H1 (cell line): Measurements from ENCODE around the gene TEX10. TPM values are rescaled to one million over a fixed set of nuclear protein-coding genes. Genes with fewer than 3 reads are reported as not detected.

Experiments
- CTCF ChIA-PET: fragments of 300-600 bp; sonication (Branson Sonifier 250); formaldehyde crosslinking; loops from one replicate; lab custom pipeline; 2021; ENCODE audit not compliant: partially characterized antibody; lab: Charles Lee
- POLR2A ChIA-PET: fragments of 300-600 bp; sonication (Branson Sonifier 250); formaldehyde crosslinking; loops from one replicate; lab custom pipeline; 2021; ENCODE audit warnings: inconsistent platforms; ENCODE audit not compliant: partially characterized antibody; lab: Charles Lee
- DNase-seq, 2 experiments: peaks; one replicate each; pipeline versions ENCODE4 v3.0.0 to v3.0.0-alpha.2; 2010 to 2022; ENCODE audit warnings: low spot score in 2 of 2, low read depth in 1 of 2, mixed read lengths in 1 of 2
- FAIRE-seq: peaks from 2 replicates; lab custom pipeline; 2011; peaks lifted over from hg19 to GRCh38; lab: Jason Lieb, UNC
- H2AFZ ChIP-seq: 2 replicates; pipeline ENCODE4 v1.8.1; 2012; ENCODE audit warnings: low read length, inconsistent platforms
- H2AK5ac ChIP-seq: 2 replicates; pipeline ENCODE4 v1.6.1; 2013; ENCODE audit warnings: low read depth, low read length
- H2BK120ac ChIP-seq: replicated peaks from 2 replicates; pipeline ENCODE3; 2013; ENCODE audit warnings: low read depth, low read length, inconsistent platforms
- H2BK12ac ChIP-seq: 2 replicates; pipeline ENCODE4 v1.6.1; 2013; ENCODE audit warnings: low read depth, low read length
- H2BK15ac ChIP-seq: 2 replicates; pipeline ENCODE4 v1.6.1; 2013; ENCODE audit warnings: low read length
- H2BK20ac ChIP-seq: 2 replicates; pipeline ENCODE4 v1.6.1; 2013; ENCODE audit warnings: low read length
- H2BK5ac ChIP-seq: 2 replicates; pipeline ENCODE4 v1.6.1; 2013; ENCODE audit warnings: low read depth, low read length
- H3K14ac ChIP-seq: 2 replicates; pipeline ENCODE4 v1.6.1; 2013; ENCODE audit warnings: inconsistent platforms; ENCODE audit not compliant: insufficient read length
- H3K18ac ChIP-seq: 2 replicates; pipeline ENCODE4 v1.6.1; 2013; ENCODE audit warnings: low read length; ENCODE audit errors: extremely low read depth
- H3K23ac ChIP-seq: 2 replicates; pipeline ENCODE4 v1.6.1; 2013; ENCODE audit warnings: inconsistent platforms; ENCODE audit not compliant: insufficient read length
- H3K23me2 ChIP-seq: 2 replicates; pipeline ENCODE4 v1.6.1; 2013; ENCODE audit warnings: low read depth, low read length
- H3K27ac ChIP-seq: 2 replicates; pipeline ENCODE4 v1.6.1; 2011; ENCODE audit warnings: low read depth, low read length, inconsistent platforms
- H3K27me3 ChIP-seq, 4 experiments: replicated peaks in 1 of 4; 1 replicate in 1 of 4; 2 replicates in 3 of 4; pipeline versions ENCODE4 v1.6.1 to v1.8.1; 2011 to 2013; ENCODE audit warnings: low read length in 3 of 4, mild to moderate bottlenecking in 3 of 4, inconsistent platforms in 2 of 4, mixed read lengths in 2 of 4, moderate library complexity in 1 of 4; ENCODE audit not compliant: control insufficient read depth in 3 of 4, insufficient read depth in 3 of 4; ENCODE audit errors: extremely low read depth in 1 of 4
- H3K36me3 ChIP-seq, 4 experiments: 2 replicates each; pipeline versions ENCODE4 v1.6.1 to v1.8.1; 2011 to 2013; ENCODE audit warnings: mild to moderate bottlenecking in 4 of 4, low read length in 3 of 4, moderate library complexity in 2 of 4, control low read depth in 1 of 4, inconsistent platforms in 1 of 4; ENCODE audit not compliant: insufficient read depth in 4 of 4, control insufficient read depth in 2 of 4
- H3K4ac ChIP-seq: replicated peaks from 2 replicates; pipeline ENCODE3; 2013; ENCODE audit warnings: low read length, low read depth, mixed read lengths, inconsistent platforms; ENCODE audit not compliant: insufficient read length
- H3K4me1 ChIP-seq, 4 experiments: replicated peaks in 1 of 4; 1 replicate in 1 of 4; 2 replicates in 3 of 4; pipeline versions ENCODE4 v1.6.1 to v1.8.1; 2011 to 2013; ENCODE audit warnings: low read length in 3 of 4, inconsistent platforms in 2 of 4, mixed read lengths in 1 of 4; ENCODE audit not compliant: insufficient read depth in 4 of 4, control insufficient read depth in 3 of 4
- H3K4me2 ChIP-seq, 2 experiments: 2 replicates each; pipeline versions ENCODE4 v1.6.1 to v1.8.1; 2011 to 2013; ENCODE audit warnings: low read depth in 2 of 2, low read length in 2 of 2, control low read depth in 1 of 2, inconsistent platforms in 1 of 2, mild to moderate bottlenecking in 1 of 2; ENCODE audit not compliant: insufficient read depth in 1 of 2
- H3K4me3 ChIP-seq, 4 experiments: fragments of 200-600, 300-600 bp in 1 of 4; sonication (generic), shearing (Covaris generic), sonication (Bioruptor Twin) in 1 of 4; 2 replicates each; pipeline versions ENCODE4 v1.5.1 to v1.8.1; 2011 to 2016; ENCODE audit warnings: low read length in 4 of 4, low read depth in 3 of 4, control low read depth in 2 of 4, inconsistent platforms in 2 of 4, mild to moderate bottlenecking in 2 of 4, mixed read lengths in 1 of 4, moderate library complexity in 1 of 4; ENCODE audit not compliant: insufficient read depth in 2 of 4; ENCODE audit errors: extremely low read depth in 1 of 4
- H3K56ac ChIP-seq: replicated peaks from 2 replicates; pipeline ENCODE3; 2013; ENCODE audit warnings: low read depth, mild to moderate bottlenecking, mixed read lengths, low read length, inconsistent platforms; ENCODE audit not compliant: insufficient read length
- H3K79me1 ChIP-seq: 2 replicates; pipeline ENCODE4 v1.6.1; 2013; ENCODE audit warnings: low read depth, low read length, control low read depth
- H3K79me2 ChIP-seq, 2 experiments: 2 replicates each; pipeline versions ENCODE4 v1.6.1 to v1.8.1; 2012 to 2013; ENCODE audit warnings: low read length in 2 of 2, mild to moderate bottlenecking in 2 of 2, inconsistent platforms in 1 of 2; ENCODE audit not compliant: insufficient read depth in 2 of 2, control insufficient read depth in 1 of 2
- H3K9ac ChIP-seq, 4 experiments: replicated peaks in 1 of 4; 1 replicate in 1 of 4; 2 replicates in 3 of 4; pipeline versions ENCODE4 v1.6.1 to v1.8.1; 2011 to 2013; ENCODE audit warnings: low read depth in 3 of 4, low read length in 3 of 4, control low read depth in 2 of 4, mild to moderate bottlenecking in 2 of 4, moderate library complexity in 2 of 4, inconsistent platforms in 1 of 4; ENCODE audit errors: extremely low read depth in 1 of 4
- H3K9me3 ChIP-seq, 2 experiments: 2 replicates each; pipeline versions ENCODE4 v1.6.1 to v1.8.1; 2012 to 2013; ENCODE audit warnings: mild to moderate bottlenecking in 2 of 2, moderate library complexity in 2 of 2, control low read depth in 1 of 2, inconsistent platforms in 1 of 2, low read depth in 1 of 2, low read length in 1 of 2, mixed read lengths in 1 of 2; ENCODE audit not compliant: insufficient read depth in 2 of 2
- H4K20me1 ChIP-seq, 2 experiments: replicated peaks in 1 of 2; 2 replicates each; pipeline versions ENCODE3 to v1.8.1; 2011 to 2013; ENCODE audit warnings: inconsistent platforms in 2 of 2, low read length in 2 of 2, mild to moderate bottlenecking in 1 of 2; ENCODE audit not compliant: insufficient read depth in 2 of 2, control insufficient read depth in 1 of 2
- H4K5ac ChIP-seq: 2 replicates; pipeline ENCODE4 v1.6.1; 2013; ENCODE audit warnings: low read length, low read depth, mixed read lengths, inconsistent platforms; ENCODE audit not compliant: insufficient read length
- H4K8ac ChIP-seq: 2 replicates; pipeline ENCODE4 v1.8.0; 2013; ENCODE audit warnings: mild to moderate bottlenecking, moderate library complexity, low read length, inconsistent platforms; ENCODE audit not compliant: insufficient read depth; ENCODE audit errors: extremely low read depth
- H4K91ac ChIP-seq: replicated peaks from 2 replicates; pipeline ENCODE3; 2013; ENCODE audit warnings: low read length, mixed read lengths, inconsistent platforms; ENCODE audit not compliant: insufficient read length
- CEBPB ChIP-seq: IDR thresholded peaks from 2 replicates; pipeline ENCODE4 v1.6.1; 2012; ENCODE audit warnings: low read depth, low read length
- CREB1 ChIP-seq: IDR thresholded peaks from 2 replicates; pipeline ENCODE4 v1.6.1; 2012; ENCODE audit warnings: inconsistent platforms
- KDM4A ChIP-seq: IDR thresholded peaks from one replicate; pipeline ENCODE4 v1.7.1; 2012; ENCODE audit warnings: low read depth, mild to moderate bottlenecking, moderate library complexity, low read length, inconsistent platforms; ENCODE audit not compliant: severe bottlenecking
- RXRA ChIP-seq: IDR thresholded peaks from 2 replicates; pipeline ENCODE4 v1.6.1; 2011; ENCODE audit warnings: low read depth, mild to moderate bottlenecking, low read length, moderate library complexity; ENCODE audit not compliant: insufficient read depth
- TEAD4 ChIP-seq: IDR thresholded peaks from 2 replicates; pipeline ENCODE4 v1.6.1; 2012; ENCODE audit warnings: low read depth, low read length, inconsistent platforms, mixed read lengths
- WGBS, 2 experiments: shearing (Covaris generic) in 1 of 2; methylation state at CpG; one replicate each; pipeline versions ENCODE4 v1.1.6 to v1.1.7; 2013 to 2015; ENCODE audit warnings: low lambda C conversion rate in 2 of 2, mixed read lengths in 2 of 2, inconsistent platforms in 1 of 2, low coverage in 1 of 2, missing lambda C conversion rate in 1 of 2; ENCODE audit not compliant: insufficient replicate concordance in 2 of 2, insufficient coverage in 1 of 2, insufficient read length in 1 of 2; ENCODE audit errors: extremely low coverage in 1 of 2, missing lambda C conversion rate in 1 of 2; 5-methylcytosine and 5-hydroxymethylcytosine counted together
- polyA plus RNA-seq, 7 experiments: library from polyadenylated mRNA; depleted of rRNA in 3 of 7; stranded (reverse) in 5 of 7; unstranded in 2 of 7; fragments of >200 nt in 5 of 7; fragments of 200-250 nt in 2 of 7; gene quantifications; 1 replicate in 5 of 7; 2 replicates in 1 of 7; 4 replicates in 1 of 7; pipeline versions ENCODE4 v1.2.1 to v1.2.3, GENCODE V29; 2011 to 2013; ENCODE audit warnings: missing spikeins in 2 of 7, mixed read lengths in 2 of 7
- total RNA-seq: library from RNA; stranded (reverse); fragmentation: NEBNext Ultra II Directional; extraction: Animal tissue kit (Norgen Biotek cat#: 25700); gene quantifications from 2 replicates; pipeline ENCODE4 v1.2.1, GENCODE V29; 2021
- TF ChIP-seq, protein P1 (sequence below), 3 experiments: IDR thresholded peaks; 1 replicate in 2 of 3; 2 replicates in 1 of 3; pipeline versions ENCODE4 v1.5.1 to v1.6.1; 2011; ENCODE audit warnings: low read length in 3 of 3, mild to moderate bottlenecking in 3 of 3, inconsistent platforms in 2 of 3, low read depth in 1 of 3, moderate library complexity in 1 of 3; ENCODE audit not compliant: insufficient read depth in 1 of 3; ENCODE audit errors: control extremely low read depth in 1 of 3
- TF ChIP-seq, protein P2 (sequence below): IDR thresholded peaks from 2 replicates; pipeline ENCODE4 v1.6.1; 2012; ENCODE audit warnings: low read length, inconsistent platforms
- TF ChIP-seq, protein P3 (sequence below): IDR thresholded peaks from 2 replicates; pipeline ENCODE4 v1.6.1; 2011; ENCODE audit warnings: low read length, improper control_type of control experiment

Gene TEX10
- total and polyA plus RNA-seq, 2 of the 8 experiments (the other 6 are each of a cell fraction or from before 2014, with no cell fraction given) = 46.9 to 81.0 TPM

DNA sequence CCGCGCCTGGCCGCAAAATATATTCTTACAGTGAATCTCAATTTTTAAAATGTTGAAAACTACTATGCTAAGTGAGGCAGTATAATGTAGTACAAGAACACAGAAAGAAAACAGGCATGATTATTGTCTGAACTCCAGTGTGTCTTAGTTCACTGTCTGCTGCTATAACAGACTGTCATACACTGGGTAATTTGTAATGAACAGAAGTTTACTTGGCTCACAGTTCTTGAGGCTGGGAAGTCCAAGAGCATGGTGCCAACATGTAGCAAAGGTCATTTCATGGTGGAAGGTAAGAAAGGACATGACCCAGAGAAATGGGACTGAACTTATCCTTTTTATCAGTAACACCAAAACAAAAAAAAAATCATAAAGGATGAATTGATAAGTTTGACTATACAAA is 19.9 kb upstream of the TEX10 start:
- Histone ChIP-seq H3K56ac (no peak overlapping the region), H4K8ac (no peak overlapping the region), H3K4me1 (no peaks in the 10 kb centered on the region; a peak in 1 of 7 replicates), H3K79me1 (no peaks in the 10 kb centered on the region), H2BK120ac (no peak overlapping the region), H3K9ac (no peak overlapping the region), H2AFZ (no peak overlapping the region), H3K27ac (no peak overlapping the region), H2BK15ac (no peak overlapping the region), H4K20me1 (no peaks in the 10 kb centered on the region), H4K91ac (no peak overlapping the region), H2AK5ac (no peak overlapping the region), H3K79me2 (no peaks in the 10 kb centered on the region), H3K4ac (no peak overlapping the region), H3K36me3 (peaks cover 0 to 5% (median 0%) of the 10 kb centered on the region in 4 experiments; a peak in 1 of 8 replicates), H3K14ac (no peak overlapping the region), H2BK20ac (no peak overlapping the region), H4K5ac (no peak overlapping the region), H3K23me2 (no peaks in the 10 kb centered on the region), H3K4me2 (no peak overlapping the region), H3K27me3 (no peaks in the 10 kb centered on the region), H3K9me3 (peaks cover 16 to 17% of the 10 kb centered on the region in 2 experiments; a peak in 3 of 4 replicates), H2BK5ac (no peak overlapping the region; the same call in 1 of the 2 replicates), H3K18ac (no peak overlapping the region), H3K4me3 (no peak overlapping the region), H2BK12ac (no peak overlapping the region), H3K23ac (no peak overlapping the region)
- no peak for FAIRE-seq
- no peak for DNase-seq
- ChIA-PET CTCF (interaction anchor here (1.4 kb wide), 1 partner anchor 227 kb away, joined by 6 read pairs; no protein-coding TSS in a partner anchor), POLR2A (no interaction called here)
- 95% methylated on average over 3 of the region's 3 CpGs; no CpG with 5 or more reads in 1 of the 2 experiments for WGBS, 2 experiments
- TF ChIP-seq CEBPB (no peak), RXRA (no peak), KDM4A (no peak), TEAD4 (no peak), CREB1 (no peak)
- TF ChIP-seq, protein P1, sequence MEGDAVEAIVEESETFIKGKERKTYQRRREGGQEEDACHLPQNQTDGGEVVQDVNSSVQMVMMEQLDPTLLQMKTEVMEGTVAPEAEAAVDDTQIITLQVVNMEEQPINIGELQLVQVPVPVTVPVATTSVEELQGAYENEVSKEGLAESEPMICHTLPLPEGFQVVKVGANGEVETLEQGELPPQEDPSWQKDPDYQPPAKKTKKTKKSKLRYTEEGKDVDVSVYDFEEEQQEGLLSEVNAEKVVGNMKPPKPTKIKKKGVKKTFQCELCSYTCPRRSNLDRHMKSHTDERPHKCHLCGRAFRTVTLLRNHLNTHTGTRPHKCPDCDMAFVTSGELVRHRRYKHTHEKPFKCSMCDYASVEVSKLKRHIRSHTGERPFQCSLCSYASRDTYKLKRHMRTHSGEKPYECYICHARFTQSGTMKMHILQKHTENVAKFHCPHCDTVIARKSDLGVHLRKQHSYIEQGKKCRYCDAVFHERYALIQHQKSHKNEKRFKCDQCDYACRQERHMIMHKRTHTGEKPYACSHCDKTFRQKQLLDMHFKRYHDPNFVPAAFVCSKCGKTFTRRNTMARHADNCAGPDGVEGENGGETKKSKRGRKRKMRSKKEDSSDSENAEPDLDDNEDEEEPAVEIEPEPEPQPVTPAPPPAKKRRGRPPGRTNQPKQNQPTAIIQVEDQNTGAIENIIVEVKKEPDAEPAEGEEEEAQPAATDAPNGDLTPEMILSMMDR (IDR thresholded peaks at IDR 0.05; ENCODE audit: control extremely low read depth in 1 of 3, insufficient read depth in 1 of 3, low read depth in 1 of 3, low read length in 3 of 3) = no peak
- TF ChIP-seq, protein P2, sequence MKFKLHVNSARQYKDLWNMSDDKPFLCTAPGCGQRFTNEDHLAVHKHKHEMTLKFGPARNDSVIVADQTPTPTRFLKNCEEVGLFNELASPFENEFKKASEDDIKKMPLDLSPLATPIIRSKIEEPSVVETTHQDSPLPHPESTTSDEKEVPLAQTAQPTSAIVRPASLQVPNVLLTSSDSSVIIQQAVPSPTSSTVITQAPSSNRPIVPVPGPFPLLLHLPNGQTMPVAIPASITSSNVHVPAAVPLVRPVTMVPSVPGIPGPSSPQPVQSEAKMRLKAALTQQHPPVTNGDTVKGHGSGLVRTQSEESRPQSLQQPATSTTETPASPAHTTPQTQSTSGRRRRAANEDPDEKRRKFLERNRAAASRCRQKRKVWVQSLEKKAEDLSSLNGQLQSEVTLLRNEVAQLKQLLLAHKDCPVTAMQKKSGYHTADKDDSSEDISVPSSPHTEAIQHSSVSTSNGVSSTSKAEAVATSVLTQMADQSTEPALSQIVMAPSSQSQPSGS = no peak
- TF ChIP-seq, protein P3, sequence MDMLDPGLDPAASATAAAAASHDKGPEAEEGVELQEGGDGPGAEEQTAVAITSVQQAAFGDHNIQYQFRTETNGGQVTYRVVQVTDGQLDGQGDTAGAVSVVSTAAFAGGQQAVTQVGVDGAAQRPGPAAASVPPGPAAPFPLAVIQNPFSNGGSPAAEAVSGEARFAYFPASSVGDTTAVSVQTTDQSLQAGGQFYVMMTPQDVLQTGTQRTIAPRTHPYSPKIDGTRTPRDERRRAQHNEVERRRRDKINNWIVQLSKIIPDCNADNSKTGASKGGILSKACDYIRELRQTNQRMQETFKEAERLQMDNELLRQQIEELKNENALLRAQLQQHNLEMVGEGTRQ = no peak
